ENCODE data around the gene HCLS1. TPM values are rescaled to one million over a fixed set of nuclear protein-coding genes. Genes with fewer than 3 reads are reported as not detected.
A peak's percentile ranks its signal among the peaks of the same experiment; 100 is the strongest.

The HCLS1 gene
- total RNA-seq, 1 experiment from 2014 or later, result 1.2 TPM

- H2BK5ac ChIP-seq (ENCODE audit: insufficient read length, low read length), result no peak overlapping the region
- H3K27me3 ChIP-seq (ENCODE audit: insufficient read depth, low read length), result no peaks in the 10 kb centered on the region
- H3K4me3 Mint-ChIP-seq, result no peak overlapping the region
- H4K8ac ChIP-seq (replicated peaks; ENCODE audit: insufficient read length, low read depth, low read length), result no peak overlapping the region
- H4K20me1 ChIP-seq (ENCODE audit: control insufficient read depth, insufficient read depth, insufficient read length), result no peaks in the 10 kb centered on the region
- H2BK12ac ChIP-seq (ENCODE audit: insufficient read length, low read depth, low read length), result no peak overlapping the region
- H3K79me2 ChIP-seq (ENCODE audit: insufficient read depth, low read length), result no peaks in the 10 kb centered on the region
- H3K27ac Mint-ChIP-seq, result peak overlapping the region in 2 of 3 experiments; percentile 68 to 88; a peak in 2 of 7 replicates
- peaks cover 2% of the 10 kb centered on the region; the same call in 1 of the 2 replicates for H3K27me3 Mint-ChIP-seq (ENCODE audit: low read depth)
- no peak overlapping the region for H2AK5ac ChIP-seq (ENCODE audit: insufficient read length, low read length)
- H3K23ac ChIP-seq (ENCODE audit: insufficient read length, low read depth, low read length), result no peak overlapping the region
- peaks cover 0 to 3% (median 0%) of the 10 kb centered on the region in 3 experiments; a peak in 2 of 7 replicates for H3K36me3 Mint-ChIP-seq (ENCODE audit: insufficient read depth in 1 of 3, low read depth in 3 of 3)
- H2BK120ac ChIP-seq (ENCODE audit: low read depth, low read length, poor library complexity, severe bottlenecking), result no peak overlapping the region
- H4K5ac ChIP-seq (ENCODE audit: insufficient read length, low read depth, low read length), result no peak overlapping the region
- no peak overlapping the region for H3K14ac ChIP-seq (ENCODE audit: insufficient read depth, low read length)
- H4K91ac ChIP-seq (ENCODE audit: insufficient read length, low read depth, low read length), result no peak overlapping the region
- H3K4me2 ChIP-seq (ENCODE audit: insufficient read depth, insufficient read length, low read length), result no peak overlapping the region
- no peaks in the 10 kb centered on the region; a peak in 1 of 5 replicates for H3K9me3 Mint-ChIP-seq
- H3T11ph ChIP-seq (ENCODE audit: low read length), result no peak overlapping the region
- no peaks in the 10 kb centered on the region; the same call in 1 of the 2 replicates for H3K4me1 ChIP-seq (ENCODE audit: insufficient read depth, low read length)
- H3K56ac ChIP-seq (ENCODE audit: insufficient read length, low read depth, low read length), result no peak overlapping the region
- WGBS (ENCODE audit: extremely low coverage, insufficient read length, low lambda C conversion rate), result no CpG with 5 or more reads among the region's 1 CpG
- no peaks in the 10 kb centered on the region for H3K79me1 ChIP-seq (ENCODE audit: insufficient read depth, low read depth, low read length, poor library complexity, severe bottlenecking)
- no peak overlapping the region for H3K27ac ChIP-seq (ENCODE audit: insufficient read length, low read depth, low read length)
- H2AFZ ChIP-seq (ENCODE audit: low read length), result no peak overlapping the region
- H3K4me1 Mint-ChIP-seq, result peaks cover 30 to 32% of the 10 kb centered on the region in 2 experiments
- H3K4ac ChIP-seq (ENCODE audit: low read depth, low read length), result no peak overlapping the region
- no peaks in the 10 kb centered on the region for H3K9me3 ChIP-seq (ENCODE audit: control insufficient read depth, low read depth, low read length)
- no peak for DNase-seq
- no peaks in the 10 kb centered on the region for H3K23me2 ChIP-seq (ENCODE audit: insufficient read length, low read depth, low read length, poor library complexity, severe bottlenecking)
- no peak overlapping the region for H3K18ac ChIP-seq (ENCODE audit: insufficient read length, low read depth, low read length)
- no peak overlapping the region for H2BK20ac ChIP-seq (ENCODE audit: low read depth, low read length, poor library complexity, severe bottlenecking)
- TF ChIP-seq CTCF (conservative IDR thresholded peaks at IDR 0.05), result no peak
- H2BK15ac ChIP-seq (ENCODE audit: low read depth, low read length), result no peak overlapping the region
- no peak overlapping the region for H3K9ac ChIP-seq (ENCODE audit: extremely low read depth, insufficient read length, low read length)
Observed at GRCh38 chr3:121637922-121638321, 22.8 kb downstream of the HCLS1 start.

Data from H9 (cell line).